Stimulated activated CD8-positive, alpha-beta memory T cell treated with anti-CD3 and anti-CD28 coated beads, Interleukin-15, amount 100 ng/mL, for 24 hours (primary cell): Measurements from ENCODE around the gene CEP72.
"Not testable (repeated sequence)": the region's sequence is repeated elsewhere in the genome, so short reads cannot be mapped to it uniquely, and the experiment has no call there.

Experiments
- DNase-seq: peaks from one replicate; pipeline ENCODE4 v3.0.0-alpha.2; 2020; ENCODE audit warnings: low read depth

The CEP72 gene

DNA sequence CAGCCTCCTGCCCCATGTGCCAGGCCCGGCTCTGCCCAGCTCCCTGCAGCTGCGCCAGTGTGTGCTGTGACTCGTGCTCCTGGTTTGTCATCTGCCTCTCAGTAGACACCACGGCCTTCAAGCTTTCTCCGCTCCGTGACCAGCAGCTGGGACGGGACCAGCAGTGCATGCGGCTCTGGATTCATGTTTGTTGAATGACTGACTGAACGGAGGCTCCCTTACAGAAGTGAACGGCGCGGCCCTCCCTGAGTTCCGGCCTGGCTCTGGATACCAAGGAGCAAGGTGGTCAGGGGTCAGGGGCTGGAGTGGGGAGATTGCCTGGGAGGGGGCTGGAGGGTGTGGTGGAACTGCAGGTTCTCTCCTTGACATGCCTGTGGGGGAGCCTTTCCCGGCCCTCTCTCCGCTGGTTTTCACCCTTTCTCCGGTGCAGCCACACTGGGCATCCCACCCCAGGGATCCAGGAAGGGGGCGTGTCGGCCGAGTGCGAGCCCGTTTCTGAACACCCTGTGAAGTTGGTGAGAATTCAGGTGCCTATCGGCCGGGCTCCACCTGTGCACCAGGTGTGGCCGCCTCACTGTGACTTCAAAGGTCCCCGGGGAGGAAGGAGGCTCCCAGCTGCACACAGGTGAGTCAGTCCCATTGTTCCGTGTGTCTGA, 11.1 kb upstream of the CEP72 start:
- no peak for DNase-seq

DNA sequence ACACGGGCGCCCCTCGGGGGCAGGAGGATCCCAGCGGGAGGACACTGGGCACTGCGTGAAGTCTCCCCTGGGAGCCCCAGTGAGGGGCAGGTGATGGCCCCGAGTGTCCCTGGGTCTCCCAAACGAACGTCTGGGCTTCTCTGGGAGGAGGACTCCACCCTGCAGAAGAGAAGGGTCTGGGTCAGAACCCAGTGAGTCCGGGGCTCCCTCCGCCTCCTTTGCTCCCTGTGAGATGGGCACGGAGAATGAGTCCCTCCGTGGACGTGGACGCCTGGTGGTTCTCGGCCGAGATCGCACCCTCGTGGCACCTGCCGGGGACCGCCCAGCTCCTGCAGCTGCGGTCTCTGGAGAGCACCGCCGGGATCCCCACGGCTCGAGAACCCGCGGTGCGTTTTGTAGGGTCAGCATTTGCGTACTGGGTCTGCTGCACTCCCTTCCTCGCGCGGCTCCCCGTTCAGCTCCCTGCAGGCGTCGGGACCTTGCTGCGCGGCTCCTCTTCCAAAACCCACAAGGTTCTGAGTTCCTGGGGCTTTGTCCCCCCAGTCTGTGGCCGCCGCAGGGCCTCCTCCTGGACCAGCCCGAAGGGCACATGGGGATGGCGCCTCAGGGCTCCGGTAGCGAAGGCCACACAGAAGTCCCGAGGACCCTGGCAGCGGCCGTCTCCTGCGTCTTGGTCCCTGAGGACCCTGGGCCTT, 10.2 kb upstream of the CEP72 start:
- DNase-seq: no peak

DNA sequence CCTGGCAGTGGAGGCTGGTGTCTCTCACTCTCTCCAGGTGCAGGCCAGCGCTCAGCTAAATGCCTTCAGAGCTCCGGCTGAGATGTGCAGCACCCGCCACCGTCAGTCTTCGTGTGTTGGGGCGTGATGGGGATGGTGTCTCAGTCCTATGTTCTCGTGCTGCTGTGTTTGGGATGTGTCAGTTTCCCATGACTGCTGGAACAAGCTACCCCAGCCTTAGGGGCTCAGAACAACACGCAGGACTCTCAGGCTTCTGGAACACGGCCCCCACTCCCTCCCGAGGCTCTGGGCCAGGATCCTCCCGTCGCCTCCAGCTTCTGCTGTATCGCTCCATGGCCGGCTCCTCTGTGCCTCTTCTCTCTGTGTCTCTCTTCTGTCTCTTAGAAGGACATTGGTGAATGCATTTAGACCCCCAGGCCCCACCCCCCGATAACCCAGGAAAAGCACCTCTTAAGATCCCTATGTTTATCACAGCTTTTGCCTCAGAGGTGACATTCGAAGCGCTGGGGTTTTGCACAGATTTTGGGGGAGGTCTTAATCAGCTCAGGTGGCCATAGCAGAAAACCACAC, 9.6 kb upstream of the CEP72 start:
- DNase-seq: no peak

DNA sequence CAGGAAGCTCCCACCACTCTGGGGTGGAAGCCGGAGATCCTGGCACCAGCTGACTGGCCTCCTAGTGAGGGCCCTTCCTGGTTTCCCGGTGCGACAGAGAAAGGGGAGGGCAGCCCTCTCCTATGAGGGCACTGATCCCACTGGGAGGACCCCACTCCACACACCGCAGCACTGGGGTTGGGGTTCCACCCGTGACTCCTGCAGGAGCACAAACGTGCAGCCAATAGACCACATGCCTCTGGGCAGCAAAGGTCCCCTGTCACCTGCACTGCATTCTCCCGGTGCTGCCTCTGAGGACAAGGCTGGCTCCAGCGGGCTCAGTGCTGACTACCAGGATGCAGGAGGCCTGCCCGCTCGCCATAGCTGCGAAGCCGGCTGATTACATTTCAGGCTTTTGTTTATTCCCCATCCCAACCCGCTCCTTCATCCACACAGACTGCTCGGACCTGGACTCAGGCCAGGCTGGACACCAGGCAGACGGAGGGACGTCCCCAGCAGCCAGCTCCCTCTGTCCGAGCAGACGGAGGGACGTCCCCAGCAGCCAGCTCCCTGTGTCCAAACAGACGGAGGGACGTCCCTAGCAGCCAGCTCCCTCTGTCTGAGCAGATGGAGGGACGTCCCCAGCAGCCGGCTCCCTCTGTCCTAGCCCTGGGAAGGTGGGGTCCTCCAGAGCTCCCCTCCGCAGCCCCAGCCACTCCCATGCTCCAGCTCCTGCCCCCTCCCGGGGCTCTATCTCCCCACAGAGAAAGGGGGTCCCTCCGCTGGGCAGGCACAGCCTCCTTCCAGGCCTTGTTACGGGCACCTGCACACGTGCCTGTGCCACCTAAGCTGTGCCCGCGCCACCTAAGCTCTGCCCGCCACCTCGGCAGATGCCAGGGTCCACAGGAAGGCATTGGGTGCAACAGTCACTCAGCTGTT, 8.8 kb upstream of the CEP72 start:
- DNase-seq: no peak

DNA sequence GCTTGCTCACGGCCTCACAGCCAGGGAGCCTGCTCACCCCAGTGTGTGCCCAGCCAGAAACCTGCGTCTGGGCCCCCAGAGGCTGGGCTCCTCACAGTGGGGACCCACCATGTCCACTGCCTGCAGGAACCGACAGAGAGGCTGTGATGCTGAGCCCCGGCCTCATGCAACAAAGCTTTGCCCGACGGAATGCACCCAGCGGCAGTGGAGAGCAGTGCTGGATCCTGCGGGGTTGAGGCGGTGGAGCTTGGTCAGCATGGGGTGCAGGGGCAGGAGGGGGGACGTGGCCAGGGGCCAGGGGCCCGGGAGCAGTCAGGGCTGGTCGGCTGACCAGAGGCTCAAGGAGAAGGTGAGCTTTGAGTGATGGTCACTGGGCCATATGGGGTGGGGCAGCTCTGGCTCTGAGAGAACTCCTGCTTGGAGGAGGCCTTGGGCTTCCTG, 7.7 kb upstream of the CEP72 start:
- no peak for DNase-seq

DNA sequence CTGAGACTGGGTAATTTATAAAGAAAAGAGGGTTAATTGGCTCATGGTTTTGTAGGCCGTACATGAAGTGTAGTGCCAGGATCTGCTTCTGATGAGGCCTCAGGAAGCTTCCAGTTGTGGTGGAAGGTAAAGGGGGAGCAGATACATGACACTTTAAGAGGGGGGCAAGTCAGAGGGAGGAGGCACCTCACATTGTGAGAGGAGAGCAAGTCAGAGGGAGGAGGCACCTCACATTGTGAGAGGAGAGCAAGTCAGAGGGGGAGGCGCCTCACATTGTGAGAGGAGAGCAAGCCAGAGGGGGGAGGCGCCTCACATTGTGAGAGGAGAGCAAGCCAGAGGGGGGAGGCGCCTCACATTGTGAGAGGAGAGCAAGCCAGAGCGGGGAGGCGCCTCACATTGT, 7.0 kb upstream of the CEP72 start:
- DNase-seq: not testable (repeated sequence)

DNA sequence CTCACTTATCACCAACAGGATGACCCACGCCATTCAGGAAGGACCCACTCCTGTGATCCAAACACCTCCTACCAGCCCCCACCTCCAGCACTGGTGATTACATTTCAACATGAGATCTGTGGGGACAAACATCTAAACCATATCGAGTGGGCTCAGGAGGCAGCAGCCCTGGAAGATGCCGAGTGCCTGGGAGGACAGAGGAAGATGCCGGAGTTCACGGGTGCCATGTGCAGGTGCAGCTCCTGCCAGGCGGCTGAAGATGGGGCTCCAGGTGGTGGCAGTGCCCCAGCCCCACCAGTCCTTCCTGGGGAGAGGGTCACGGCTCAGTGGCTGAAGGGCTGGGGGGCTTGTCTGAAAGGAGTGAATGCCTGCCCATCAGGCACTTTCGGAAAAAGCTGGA, 6.1 kb upstream of the CEP72 start:
- no peak for DNase-seq

DNA sequence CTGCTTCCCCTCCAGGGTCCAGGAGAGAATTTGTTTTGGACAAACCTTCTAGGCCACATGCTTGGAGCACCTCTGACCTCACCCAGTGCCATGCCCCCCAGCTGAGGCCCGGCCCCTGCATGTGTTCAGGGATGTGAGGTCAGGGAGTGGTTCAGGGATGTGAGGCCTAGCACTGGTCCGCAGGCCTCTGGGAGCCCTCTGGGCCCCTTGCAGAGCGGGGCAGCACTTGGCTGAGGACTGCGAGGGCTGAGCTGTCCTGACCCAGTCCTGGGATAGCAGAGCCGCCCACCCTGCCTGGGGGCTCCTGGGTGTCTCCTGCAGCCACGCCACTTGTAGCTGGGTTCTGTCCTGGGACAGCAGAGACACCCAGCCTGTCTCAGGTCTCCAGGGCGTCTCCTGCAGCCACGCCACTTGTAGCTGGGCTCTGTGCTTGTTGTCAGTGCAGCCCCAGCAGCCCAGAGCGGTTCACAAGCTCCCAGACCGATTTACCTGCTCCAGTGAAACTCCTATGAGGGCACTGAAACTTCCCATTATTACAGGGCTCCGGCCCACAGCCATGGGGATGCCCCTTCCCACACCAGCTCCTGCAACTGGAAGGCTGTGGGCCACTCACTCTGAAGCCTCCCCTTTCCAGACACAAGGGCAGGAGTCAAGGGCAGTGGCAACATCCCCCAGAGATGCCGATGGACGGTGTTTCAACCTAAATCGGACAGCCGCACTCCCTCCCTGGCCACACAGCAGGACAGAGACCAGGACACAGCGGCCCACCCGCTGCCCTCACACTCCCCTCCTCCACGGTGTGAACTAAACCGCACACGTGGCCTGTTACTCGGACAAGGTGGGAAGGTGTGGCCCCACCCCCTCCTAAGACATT, 5.4 kb upstream of the CEP72 start:
- no peak for DNase-seq

DNA sequence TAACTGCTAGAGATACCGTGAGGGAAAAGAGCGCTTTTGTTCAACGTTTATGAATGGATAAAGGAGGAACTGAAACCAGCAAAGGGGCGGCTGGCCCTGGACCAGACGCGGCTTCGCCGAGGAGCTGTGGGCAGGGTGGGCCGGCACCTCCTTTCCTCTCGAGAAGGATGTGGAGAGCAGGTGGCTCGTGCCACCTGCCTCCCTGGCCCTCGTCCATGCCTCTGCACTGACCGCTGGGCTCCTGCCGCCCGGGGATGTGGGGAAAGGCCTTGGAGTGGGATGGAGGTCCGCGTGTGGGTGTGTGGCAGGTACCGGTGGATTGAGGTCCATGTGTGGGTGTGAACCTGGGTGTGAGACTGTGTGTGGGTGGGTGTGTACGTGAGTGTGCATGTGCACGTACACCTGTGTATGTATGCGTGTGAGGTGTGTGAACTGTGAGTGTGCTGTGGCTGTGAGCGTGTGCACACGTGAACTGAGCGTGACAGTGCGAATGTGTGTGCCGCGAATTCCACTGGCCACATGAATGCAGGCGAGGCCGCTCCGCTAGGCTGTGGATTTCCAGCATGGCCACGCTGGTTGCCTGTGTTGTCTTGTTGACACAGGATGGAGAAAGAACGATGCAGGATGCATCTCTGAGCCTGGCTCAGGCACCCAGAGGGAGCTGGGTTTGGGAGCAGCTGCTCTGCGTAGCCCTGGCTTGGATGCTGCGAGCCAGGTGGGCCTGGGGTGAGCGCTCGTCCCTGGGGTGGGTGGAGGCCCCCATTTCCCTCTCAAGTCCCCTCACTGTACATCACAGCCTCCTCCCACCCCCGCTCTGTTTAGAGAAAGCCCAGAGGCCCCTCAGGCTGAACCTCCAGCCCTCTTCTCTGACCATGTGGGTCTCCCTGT, 4.4 kb upstream of the CEP72 start:
- no peak for DNase-seq

DNA sequence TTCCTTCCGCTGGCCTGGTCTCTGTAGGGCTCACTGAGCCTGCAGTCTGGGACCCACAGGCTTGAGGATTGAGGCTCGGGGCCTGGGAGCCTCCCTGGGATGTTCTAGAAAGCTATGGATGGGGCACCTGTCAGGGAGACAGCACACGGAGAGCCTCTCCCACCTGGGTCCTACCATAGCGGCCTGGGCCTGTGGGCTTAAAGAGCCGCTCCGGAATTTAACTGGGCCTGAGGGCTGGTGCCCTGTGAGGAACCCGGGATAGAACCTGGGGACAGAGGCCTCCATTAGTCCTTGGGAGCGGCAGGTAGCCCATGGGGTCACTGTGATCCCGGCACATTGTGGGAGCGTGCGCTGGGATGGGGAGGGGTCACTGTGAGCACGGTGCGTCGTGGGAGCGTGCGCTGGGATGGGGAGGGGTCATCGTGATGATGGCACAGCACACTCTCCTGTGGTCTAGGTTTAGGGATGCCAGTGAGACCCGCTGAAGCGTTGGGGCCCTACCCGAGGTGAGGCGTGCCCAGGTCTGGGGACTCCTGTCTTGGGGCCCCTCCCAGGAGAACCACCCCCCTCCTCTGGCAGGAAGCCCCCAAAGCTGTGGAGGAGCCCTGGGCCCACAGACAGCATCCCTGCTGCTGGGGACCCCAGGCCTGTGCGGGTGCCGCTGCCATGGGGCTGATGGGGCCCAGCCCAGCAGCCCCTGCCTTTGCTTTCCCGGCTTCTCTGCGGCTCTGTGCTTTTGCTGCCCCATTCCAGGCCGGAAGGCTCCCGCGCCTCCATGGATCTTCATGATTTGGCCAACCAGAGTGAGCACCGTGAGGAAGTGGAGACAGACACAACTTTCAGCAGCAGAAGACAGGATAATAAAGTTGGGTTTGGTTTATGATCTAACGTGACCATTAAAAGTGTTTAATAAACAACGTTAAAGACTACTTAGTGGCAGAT, 3.4 kb upstream of the CEP72 start:
- DNase-seq: no peak

DNA sequence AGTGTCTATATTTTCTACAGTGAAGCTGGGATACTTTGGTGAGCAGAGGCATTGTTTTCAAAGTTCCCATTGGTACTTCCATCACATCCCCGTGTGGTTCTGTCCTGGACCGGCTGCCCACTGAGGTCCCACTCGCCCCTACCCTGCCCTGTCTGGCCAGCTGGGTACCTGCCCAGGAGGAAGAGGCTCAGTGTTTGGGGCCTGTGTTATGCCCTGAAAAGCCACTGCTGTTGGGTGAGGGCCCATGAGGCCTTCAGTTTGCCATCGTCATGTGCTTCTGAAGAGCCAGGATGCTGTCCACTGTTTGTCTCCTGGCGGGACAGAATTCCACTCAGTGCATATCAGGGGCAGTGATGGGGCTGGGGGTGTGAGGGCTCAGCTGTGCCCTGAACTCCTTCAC, 2.6 kb upstream of the CEP72 start:
- no peak for DNase-seq

DNA sequence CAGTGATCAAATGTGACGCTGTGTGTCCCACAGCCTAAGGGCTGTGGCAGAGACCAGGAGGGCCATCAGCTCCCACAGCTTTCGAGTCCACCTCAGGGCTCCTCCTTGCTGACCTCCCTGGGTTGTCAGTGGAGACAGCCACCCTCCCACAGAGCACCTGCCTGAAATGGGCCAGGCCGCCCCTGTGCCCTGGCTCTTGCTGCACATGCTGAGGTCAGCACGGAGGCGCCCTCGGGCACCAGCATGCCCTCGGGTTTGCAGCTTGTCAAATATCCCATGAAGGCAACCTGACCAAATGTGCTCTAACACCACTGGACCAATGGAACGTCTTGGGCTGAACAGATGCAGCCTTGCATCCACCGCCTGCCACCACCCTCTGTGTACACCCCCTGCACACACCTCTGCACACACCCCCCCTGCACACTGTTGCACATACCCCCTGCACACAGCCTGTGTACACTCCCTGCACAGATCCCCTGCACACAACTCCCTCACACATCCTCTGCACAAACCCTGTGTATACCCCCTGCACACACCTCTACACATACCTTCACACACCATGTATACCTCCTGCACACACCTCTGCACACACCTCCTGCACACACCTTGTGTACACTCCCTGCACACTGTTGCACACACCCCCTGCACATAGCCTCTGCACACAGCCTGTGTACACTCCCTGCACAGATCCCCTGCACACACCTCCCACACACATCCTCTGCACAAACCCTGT, 2.0 kb upstream of the CEP72 start:
- no peak for DNase-seq

DNA sequence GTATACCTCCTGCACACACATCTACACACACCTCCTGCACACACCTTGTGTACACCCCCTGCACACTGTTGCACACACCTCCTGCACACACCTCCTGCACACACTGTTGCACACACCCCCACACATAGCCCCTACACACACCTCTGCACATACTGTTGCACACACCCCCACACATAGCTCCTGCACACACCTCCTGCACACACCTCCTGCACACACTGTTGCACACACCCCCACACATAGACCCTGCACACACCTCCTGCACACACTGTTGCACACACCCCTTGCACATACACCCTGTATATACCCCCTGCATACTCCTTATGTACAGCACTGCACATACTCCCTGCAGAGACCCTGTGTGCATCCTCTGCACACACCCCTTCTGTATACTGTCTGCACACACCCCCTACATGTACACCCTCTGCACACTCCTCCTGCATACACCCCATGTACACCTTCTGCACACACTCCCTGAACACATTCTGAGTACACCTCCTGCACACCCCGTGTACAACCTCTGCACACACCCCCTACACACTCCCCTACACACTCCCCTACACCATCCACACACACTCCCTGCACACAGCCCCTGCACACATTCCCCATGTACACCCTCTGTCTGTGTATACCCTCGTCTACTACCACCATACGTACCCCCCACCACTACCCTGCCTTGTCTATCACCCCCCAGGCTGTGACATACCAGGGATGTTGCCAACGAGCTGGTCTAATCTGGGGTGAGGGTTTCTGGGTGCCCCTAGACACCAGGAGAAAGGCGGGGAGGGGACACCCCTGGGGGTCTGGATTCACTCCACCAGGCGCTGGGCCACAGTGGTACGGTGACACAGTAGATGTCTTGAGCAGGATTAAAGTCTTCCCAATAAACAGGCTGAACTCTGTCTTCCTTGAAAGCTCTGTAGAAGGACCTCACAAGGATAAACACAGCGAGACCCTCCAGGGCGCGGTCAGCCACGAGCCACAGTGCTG, 1.1 kb upstream of the CEP72 start:
- no peak for DNase-seq

DNA sequence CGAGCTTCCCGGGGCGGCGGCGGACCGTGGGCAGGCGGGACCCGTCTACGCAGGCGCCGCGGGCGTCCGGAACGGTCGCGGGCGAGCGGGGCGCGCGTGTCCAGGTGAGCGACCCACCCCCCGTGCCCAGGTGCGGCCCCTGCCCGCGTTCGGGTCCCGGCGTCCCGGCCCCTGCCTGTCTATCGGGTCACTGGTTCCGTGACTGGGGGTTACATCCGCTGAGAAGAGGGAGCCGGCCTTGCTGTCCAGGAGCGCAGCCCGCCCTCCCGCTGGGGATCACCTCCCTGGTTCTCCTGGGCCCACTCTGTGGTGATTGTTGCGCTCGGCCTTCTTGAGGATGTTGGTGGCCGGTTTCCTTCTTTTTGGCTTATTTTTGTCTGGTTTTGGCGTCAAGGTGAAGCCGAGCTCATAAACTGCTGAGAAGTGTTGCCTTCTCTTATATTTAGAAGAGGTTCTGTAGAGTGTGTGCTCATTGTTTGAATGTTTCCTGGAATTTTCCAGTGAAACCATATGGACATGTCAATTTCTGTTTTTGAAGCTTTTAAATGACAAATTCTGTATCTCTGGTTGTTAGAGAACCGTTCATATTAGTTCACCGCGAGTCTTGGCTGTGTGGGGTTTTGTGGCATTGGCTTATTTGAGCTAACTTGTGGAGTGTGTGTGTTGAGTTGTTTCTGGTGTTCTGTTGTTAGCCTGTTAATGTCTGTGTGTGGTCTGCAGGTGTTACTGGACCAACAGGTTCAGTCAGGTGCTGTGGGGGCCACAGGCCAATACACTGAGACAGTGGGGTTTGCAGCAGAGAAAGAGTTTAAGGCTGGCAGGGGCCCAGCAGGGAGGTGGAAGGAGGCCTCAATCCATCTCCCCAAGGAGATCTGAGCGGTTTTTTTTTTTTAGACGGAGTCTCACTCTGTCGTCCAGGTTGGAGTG, 621 bp downstream of the CEP72 start:
- no peak for DNase-seq

DNA sequence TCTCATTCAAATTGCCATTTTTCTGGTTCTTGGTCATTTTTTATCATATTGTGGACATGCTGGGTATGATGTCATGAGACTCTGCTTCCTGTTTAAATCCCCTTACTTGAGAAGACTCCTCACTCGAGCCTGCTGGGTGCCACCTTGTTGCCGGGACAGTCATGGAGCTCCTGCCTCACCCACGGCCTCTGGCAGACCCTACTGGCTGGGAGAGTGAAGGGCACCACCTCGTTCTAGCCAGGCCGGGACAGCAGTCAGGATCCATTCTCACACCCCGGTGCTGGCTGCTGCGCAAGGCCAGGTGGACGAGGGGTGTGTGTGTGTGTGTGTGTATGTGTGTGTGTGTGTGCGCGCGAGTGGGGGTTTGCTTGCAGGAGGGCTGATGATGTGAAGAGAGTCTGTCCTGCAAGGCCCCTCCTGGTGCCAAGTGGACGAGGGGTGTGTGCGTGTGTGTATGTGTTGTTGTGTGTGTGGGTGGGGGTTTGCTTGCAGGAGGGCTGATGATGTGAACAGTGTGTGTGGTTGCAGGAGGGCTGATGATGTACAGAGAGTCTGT, 4.4 kb downstream of the CEP72 start:
- DNase-seq: no peak

DNA sequence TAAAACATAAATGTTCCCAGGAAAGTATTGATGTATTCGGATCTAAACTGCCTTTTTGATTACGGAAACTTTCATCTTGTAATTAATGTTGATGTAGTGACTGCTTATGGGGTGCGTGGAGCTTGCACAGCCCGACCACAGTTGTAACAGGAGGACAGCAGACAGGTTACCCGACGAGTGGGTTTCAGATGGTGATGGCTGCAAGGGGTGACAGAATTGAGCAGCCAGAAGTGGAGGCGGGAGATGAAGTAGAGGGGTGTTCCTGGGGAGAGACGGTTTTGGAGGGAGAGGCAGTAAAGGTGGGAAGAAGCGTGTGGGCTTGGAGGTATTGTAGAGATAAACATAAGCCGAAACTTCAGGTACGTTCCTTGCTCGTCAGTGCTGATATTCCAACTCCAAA, 5.8 kb downstream of the CEP72 start:
- no peak for DNase-seq
